Activated naive CD8-positive, alpha-beta T cell treated with anti-CD3 and anti-CD28 coated beads, Interleukin-2, amount 50 U/mL, for 24 hours (primary cell): ENCODE results near the gene RNF182.

Experiments
- ATAC-seq: fragments of 150-1000 bp; cut with Tn5 transposase; one replicate; pipeline ENCODE4 v1.10.0; 2021
- DNase-seq: peaks from one replicate; pipeline ENCODE4 v3.0.0; 2021
- H3K27ac Mint-ChIP-seq: one replicate; pipeline ENCODE4 v1.8.0; 2021; ENCODE audit warnings: mild to moderate bottlenecking, mixed read lengths
- H3K27me3 Mint-ChIP-seq: one replicate; pipeline ENCODE4 v1.8.0; 2021; ENCODE audit warnings: mixed read lengths
- H3K36me3 Mint-ChIP-seq: one replicate; pipeline ENCODE4 v1.8.0; 2021; ENCODE audit warnings: low read depth, mixed read lengths
- H3K4me1 Mint-ChIP-seq: one replicate; pipeline ENCODE4 v1.8.0; 2021; ENCODE audit warnings: mixed read lengths
- H3K4me3 Mint-ChIP-seq: one replicate; pipeline ENCODE4 v1.8.0; 2021; ENCODE audit warnings: mild to moderate bottlenecking, moderate library complexity, mixed read lengths
- H3K9me3 Mint-ChIP-seq: one replicate; pipeline ENCODE4 v1.8.0; 2021; ENCODE audit warnings: mixed read lengths

The RNF182 gene

DNA sequence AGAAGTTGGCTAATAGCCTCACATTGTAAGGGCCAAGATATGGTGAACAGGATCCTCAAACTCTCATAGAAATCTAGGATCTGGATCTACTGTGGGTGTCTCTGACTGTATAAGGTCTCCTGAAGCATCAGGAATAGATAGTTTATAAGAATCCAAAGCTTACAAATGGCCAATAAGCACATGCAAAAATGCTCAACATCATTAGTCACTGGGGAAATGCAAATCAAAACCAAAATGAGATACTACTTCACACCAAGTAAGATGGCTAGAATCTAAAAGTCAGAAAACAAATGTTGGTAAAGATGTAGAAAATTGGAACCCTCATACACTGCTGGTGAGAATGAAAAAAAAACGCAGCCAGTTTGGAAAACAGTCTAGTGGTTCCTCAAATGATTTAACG is 14.3 kb upstream of the RNF182 start:
- ATAC-seq (no peak), DNase-seq (no peak)
- Mint-ChIP-seq H3K36me3 (no peaks in the 10 kb centered on the region), H3K4me1 (peaks cover 4% of the 10 kb centered on the region), H3K4me3 (no peak overlapping the region), H3K27me3 (peaks cover 16% of the 10 kb centered on the region), H3K27ac (no peak overlapping the region), H3K9me3 (no peaks in the 10 kb centered on the region)

- DNase-seq (no peak), ATAC-seq (no peak)
- H3K4me1 Mint-ChIP-seq = peaks cover 4% of the 10 kb centered on the region
- H3K36me3 Mint-ChIP-seq = no peaks in the 10 kb centered on the region
- H3K9me3 Mint-ChIP-seq = no peaks in the 10 kb centered on the region
- peaks cover 15% of the 10 kb centered on the region for H3K27me3 Mint-ChIP-seq
- no peak overlapping the region for H3K4me3 Mint-ChIP-seq
- H3K27ac Mint-ChIP-seq = no peak overlapping the region
Observed at GRCh38 chr6:13911337-13911736, 13.4 kb upstream of the RNF182 start.

DNA sequence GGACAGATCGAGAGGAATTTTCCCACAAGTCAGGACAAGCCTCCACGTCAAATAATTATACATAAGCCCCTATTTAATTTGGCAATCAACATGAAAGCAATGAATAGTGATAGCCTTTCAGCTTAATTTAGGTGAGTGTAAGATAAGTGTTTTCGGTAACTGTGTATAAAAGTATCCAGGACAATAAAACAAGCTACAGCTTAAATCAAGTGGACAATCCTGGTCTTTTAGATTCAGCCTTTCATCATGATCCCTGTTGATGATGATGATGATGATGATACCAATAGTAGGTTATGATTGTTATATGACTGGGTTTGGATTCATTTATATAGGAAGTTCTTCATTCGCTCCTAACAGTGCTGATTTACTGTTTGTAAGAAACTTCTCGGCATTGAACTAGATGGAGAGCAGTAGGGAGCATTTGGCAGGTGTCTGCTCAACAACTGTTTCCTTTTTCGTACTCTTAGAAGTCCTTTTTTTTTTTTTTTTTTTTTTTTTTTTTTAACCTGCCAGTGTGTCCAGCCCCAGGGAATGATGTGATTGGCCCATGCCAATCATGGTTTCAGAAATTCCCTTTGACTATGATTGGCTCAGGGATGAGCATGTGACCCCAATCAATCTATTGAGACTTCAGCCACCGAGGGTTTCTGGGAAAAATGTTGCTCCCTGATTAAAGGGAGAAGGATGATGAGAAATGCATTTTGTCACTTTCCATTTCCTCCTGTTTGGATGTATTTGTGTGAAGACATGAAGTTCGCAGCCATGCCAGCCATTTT is 11.3 kb upstream of the RNF182 start:
- no peaks in the 10 kb centered on the region for H3K9me3 Mint-ChIP-seq
- DNase-seq (no peak), ATAC-seq (no peak)
- H3K4me1 Mint-ChIP-seq = peaks cover 4% of the 10 kb centered on the region
- H3K4me3 Mint-ChIP-seq = no peak overlapping the region
- H3K27me3 Mint-ChIP-seq = peaks cover 13% of the 10 kb centered on the region
- no peak overlapping the region for H3K27ac Mint-ChIP-seq
- no peaks in the 10 kb centered on the region for H3K36me3 Mint-ChIP-seq

DNA sequence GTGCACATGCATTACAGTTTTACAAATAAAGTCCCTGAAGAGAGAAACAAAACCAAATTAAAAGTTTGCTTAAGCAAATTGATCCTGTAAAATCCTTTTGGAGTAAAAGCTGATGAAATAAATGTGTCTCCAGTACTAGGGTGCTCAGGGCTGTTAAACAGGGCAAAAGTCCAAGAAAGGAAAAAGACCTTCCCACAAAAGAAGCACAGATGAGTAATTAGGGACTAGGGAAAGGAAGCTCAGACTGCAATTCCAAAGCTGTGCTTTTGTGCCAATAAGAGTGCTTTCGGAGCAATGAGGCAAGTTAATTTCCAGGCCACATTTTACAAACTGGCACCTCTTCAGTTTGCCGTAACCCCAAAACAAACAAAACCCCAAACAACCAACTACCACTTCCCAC is 10.4 kb upstream of the RNF182 start:
- ATAC-seq (no peak), DNase-seq (no peak)
- H3K27me3 Mint-ChIP-seq = peaks cover 11% of the 10 kb centered on the region
- no peak overlapping the region for H3K27ac Mint-ChIP-seq
- no peak overlapping the region for H3K4me3 Mint-ChIP-seq
- no peaks in the 10 kb centered on the region for H3K4me1 Mint-ChIP-seq
- H3K36me3 Mint-ChIP-seq = no peaks in the 10 kb centered on the region
- H3K9me3 Mint-ChIP-seq = no peaks in the 10 kb centered on the region

- DNase-seq (no peak), ATAC-seq (no peak)
- Mint-ChIP-seq H3K36me3 (no peaks in the 10 kb centered on the region), H3K9me3 (no peaks in the 10 kb centered on the region), H3K27me3 (peaks cover 9% of the 10 kb centered on the region), H3K27ac (no peak overlapping the region), H3K4me3 (no peak overlapping the region), H3K4me1 (no peaks in the 10 kb centered on the region)
Observed at GRCh38 chr6:13915561-13916229, 9.1 kb upstream of the RNF182 start.

DNA sequence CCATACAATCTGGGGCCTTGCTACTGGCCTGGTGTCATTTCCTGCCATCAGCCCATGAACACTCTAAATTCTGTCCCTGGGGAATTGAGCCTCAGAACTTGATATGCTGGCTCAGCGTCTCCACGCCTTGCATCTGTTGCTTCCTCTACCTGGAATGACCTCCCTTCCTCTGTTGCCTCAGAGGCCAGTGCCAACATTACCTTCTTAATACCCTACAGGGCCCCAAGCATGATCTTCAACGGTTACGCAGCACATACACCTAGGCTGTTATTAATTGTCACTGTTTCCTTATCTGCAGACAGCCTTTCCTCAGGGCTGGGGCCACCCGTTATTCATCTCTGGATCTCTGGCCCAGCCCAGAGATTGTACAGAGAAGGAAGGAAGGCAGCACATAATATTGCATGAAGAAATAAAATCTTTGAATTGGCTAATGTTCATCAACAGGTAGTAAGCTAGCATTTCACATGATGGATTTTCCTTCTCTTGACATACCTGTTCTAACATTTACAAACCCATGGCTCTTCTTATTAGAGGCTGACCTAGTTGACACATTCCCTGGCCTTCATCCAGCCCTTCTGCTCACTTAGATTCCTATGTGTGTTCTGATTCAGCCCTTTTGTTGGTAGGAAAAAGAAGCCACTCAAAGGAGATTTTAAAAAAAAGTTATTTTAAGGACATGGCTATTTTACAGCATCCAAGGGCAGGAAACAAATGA is 8.4 kb upstream of the RNF182 start:
- DNase-seq (no peak), ATAC-seq (no peak)
- no peaks in the 10 kb centered on the region for H3K9me3 Mint-ChIP-seq
- H3K36me3 Mint-ChIP-seq = no peaks in the 10 kb centered on the region
- no peaks in the 10 kb centered on the region for H3K4me1 Mint-ChIP-seq
- no peak overlapping the region for H3K27ac Mint-ChIP-seq
- peaks cover 11% of the 10 kb centered on the region for H3K27me3 Mint-ChIP-seq
- H3K4me3 Mint-ChIP-seq = no peak overlapping the region

DNA sequence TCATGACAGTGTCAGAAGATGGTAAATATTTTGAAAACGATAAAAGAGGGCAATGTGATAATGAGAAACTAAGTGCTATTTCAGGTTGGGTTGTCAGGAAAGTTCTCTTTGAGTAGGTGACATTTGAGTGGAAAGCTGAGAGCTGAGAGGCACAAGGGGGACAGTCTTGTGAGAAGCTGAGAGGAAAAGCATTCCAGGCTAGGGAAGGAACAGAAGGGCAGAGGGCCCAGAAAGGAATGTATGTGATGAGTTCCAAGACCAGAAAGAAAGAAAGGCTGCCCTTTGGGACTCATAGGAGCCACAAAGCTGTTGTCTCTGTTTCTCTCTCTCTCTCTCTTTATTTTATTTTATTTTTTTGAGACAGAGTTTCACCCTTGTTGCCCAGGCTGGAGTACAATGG is 7.6 kb upstream of the RNF182 start:
- no peak overlapping the region for H3K27ac Mint-ChIP-seq
- no peak for ATAC-seq
- H3K4me1 Mint-ChIP-seq = no peaks in the 10 kb centered on the region
- no peak for DNase-seq
- H3K27me3 Mint-ChIP-seq = peaks cover 9% of the 10 kb centered on the region
- H3K36me3 Mint-ChIP-seq = no peaks in the 10 kb centered on the region
- no peak overlapping the region for H3K4me3 Mint-ChIP-seq
- H3K9me3 Mint-ChIP-seq = no peaks in the 10 kb centered on the region

GRCh38 chr6:13918686-13919250 is 6.0 kb upstream of the RNF182 start:
- H3K4me1 Mint-ChIP-seq = no peaks in the 10 kb centered on the region
- H3K27me3 Mint-ChIP-seq = peaks cover 18% of the 10 kb centered on the region
- H3K36me3 Mint-ChIP-seq = no peaks in the 10 kb centered on the region
- no peak for DNase-seq
- H3K9me3 Mint-ChIP-seq = no peaks in the 10 kb centered on the region
- H3K4me3 Mint-ChIP-seq = no peak overlapping the region
- H3K27ac Mint-ChIP-seq = no peak overlapping the region
- ATAC-seq = no peak

GRCh38 chr6:13919861-13920260 is 4.9 kb upstream of the RNF182 start:
- H3K9me3 Mint-ChIP-seq = no peaks in the 10 kb centered on the region
- ATAC-seq (no peak), DNase-seq (no peak)
- peaks cover 27% of the 10 kb centered on the region for H3K27me3 Mint-ChIP-seq
- no peak overlapping the region for H3K27ac Mint-ChIP-seq
- H3K4me1 Mint-ChIP-seq = peaks cover 7% of the 10 kb centered on the region
- no peaks in the 10 kb centered on the region for H3K36me3 Mint-ChIP-seq
- no peak overlapping the region for H3K4me3 Mint-ChIP-seq

GRCh38 chr6:13920552-13920951 is 4.2 kb upstream of the RNF182 start:
- no peak for ATAC-seq
- Mint-ChIP-seq H3K36me3 (no peaks in the 10 kb centered on the region), H3K27ac (no peak overlapping the region), H3K9me3 (no peaks in the 10 kb centered on the region), H3K4me3 (no peak overlapping the region), H3K4me1 (peaks cover 11% of the 10 kb centered on the region), H3K27me3 (peaks cover 31% of the 10 kb centered on the region)
- no peak for DNase-seq

DNA sequence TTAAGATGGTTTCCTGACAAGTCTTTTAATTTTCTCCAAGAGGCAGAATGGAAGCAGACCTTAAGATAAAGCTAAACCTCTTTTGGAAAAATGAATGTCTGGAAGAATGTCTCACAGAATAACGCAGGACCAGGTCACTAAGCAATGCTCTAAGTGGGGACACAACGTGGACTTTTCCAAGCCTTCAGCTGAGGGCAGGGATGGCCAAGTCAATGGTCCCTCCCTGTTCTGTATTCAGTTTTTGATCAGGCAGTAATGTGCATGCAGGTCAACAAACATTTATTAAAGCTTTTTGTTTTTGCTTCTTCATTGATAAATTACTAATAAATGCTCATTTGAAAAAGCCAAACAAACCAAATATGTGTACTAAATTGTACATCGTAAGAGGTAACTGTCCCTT is 2.0 kb upstream of the RNF182 start:
- peaks cover 50% of the 10 kb centered on the region for H3K27me3 Mint-ChIP-seq
- DNase-seq (no peak), ATAC-seq (no peak)
- H3K36me3 Mint-ChIP-seq = no peaks in the 10 kb centered on the region
- H3K4me3 Mint-ChIP-seq = no peak overlapping the region
- no peaks in the 10 kb centered on the region for H3K9me3 Mint-ChIP-seq
- no peak overlapping the region for H3K27ac Mint-ChIP-seq
- H3K4me1 Mint-ChIP-seq = peaks cover 13% of the 10 kb centered on the region

DNA sequence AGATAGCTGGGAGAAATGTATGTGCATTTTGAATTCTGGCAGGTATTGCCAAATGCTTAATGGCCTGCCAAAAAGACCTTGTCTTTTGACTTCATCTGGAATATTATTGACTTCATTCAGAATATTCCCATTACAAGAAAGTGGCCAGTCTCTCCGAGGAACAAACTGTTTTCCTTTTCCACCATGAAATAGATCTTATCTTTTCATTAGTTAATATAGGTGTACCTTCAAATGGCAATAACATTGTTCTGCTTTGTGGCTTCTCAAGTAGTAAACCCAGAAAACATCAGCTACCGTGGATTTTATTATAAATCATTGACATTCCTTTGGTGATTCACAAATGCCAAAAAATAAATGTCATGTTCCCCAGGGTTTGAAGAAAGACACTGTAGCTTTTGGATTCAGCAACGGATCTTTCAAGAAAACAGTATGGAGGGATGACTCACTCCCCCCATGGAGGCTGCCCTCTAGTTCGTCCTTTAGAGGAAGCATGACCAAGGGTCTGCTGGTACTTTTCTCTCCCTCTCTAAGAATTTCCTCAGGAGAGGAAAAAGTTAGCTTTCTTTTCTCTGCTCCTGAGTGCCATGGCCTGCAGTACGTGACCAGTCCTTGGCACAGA is 1.1 kb upstream of the RNF182 start:
- H3K9me3 Mint-ChIP-seq = no peaks in the 10 kb centered on the region
- peaks cover 52% of the 10 kb centered on the region for H3K27me3 Mint-ChIP-seq
- DNase-seq (no peak), ATAC-seq (no peak)
- H3K4me3 Mint-ChIP-seq = peak overlapping the region; percentile 73
- H3K36me3 Mint-ChIP-seq = no peaks in the 10 kb centered on the region
- peaks cover 13% of the 10 kb centered on the region for H3K4me1 Mint-ChIP-seq
- H3K27ac Mint-ChIP-seq = no peak overlapping the region

GRCh38 chr6:13924146-13924948 is 405 bp upstream of the RNF182 start:
- peak overlapping the region; percentile 73 for H3K4me3 Mint-ChIP-seq
- H3K27me3 Mint-ChIP-seq = peaks cover 58% of the 10 kb centered on the region
- no peaks in the 10 kb centered on the region for H3K36me3 Mint-ChIP-seq
- no peaks in the 10 kb centered on the region for H3K9me3 Mint-ChIP-seq
- ATAC-seq (peak; percentile 59), DNase-seq (peak; percentile 44)
- H3K4me1 Mint-ChIP-seq = peaks cover 13% of the 10 kb centered on the region
- no peak overlapping the region for H3K27ac Mint-ChIP-seq

GRCh38 chr6:13926378-13926777 is 1.6 kb downstream of the RNF182 start:
- ATAC-seq = no peak
- no peak overlapping the region for H3K4me3 Mint-ChIP-seq
- H3K36me3 Mint-ChIP-seq = no peaks in the 10 kb centered on the region
- peaks cover 65% of the 10 kb centered on the region for H3K27me3 Mint-ChIP-seq
- H3K4me1 Mint-ChIP-seq = peaks cover 13% of the 10 kb centered on the region
- no peak overlapping the region for H3K27ac Mint-ChIP-seq
- no peaks in the 10 kb centered on the region for H3K9me3 Mint-ChIP-seq
- DNase-seq = no peak
